Progenitor cell of endocrine pancreas (in vitro differentiated cells): Measurements from ENCODE around the gene NEMP1. TPM values are rescaled to one million over a fixed set of nuclear protein-coding genes. Genes with fewer than 3 reads are reported as not detected.
A peak's percentile ranks its signal among the peaks of the same experiment; 100 is the strongest.
"Not testable (repeated sequence)": the region's sequence is repeated elsewhere in the genome, so short reads cannot be mapped to it uniquely, and the experiment has no call there.

Source experiments
- DNase-seq: peaks from one replicate; pipeline ENCODE4 v3.0.0; 2021; ENCODE audit warnings: low spot score; ENCODE audit not compliant: unreplicated experiment
- H3K27ac Mint-ChIP-seq: 2 replicates; pipeline ENCODE4 v1.8.0; 2021; ENCODE audit warnings: mild to moderate bottlenecking, moderate library complexity, mixed read lengths
- H3K27me3 Mint-ChIP-seq: 2 replicates; pipeline ENCODE4 v1.8.0; 2021; ENCODE audit warnings: mixed read lengths
- H3K36me3 Mint-ChIP-seq: 2 replicates; pipeline ENCODE4 v1.8.0; 2022; ENCODE audit warnings: mixed read lengths; ENCODE audit not compliant: insufficient read depth
- H3K4me1 Mint-ChIP-seq: 2 replicates; pipeline ENCODE4 v1.8.0; 2021; ENCODE audit warnings: low read depth, mixed read lengths
- H3K4me3 Mint-ChIP-seq: 2 replicates; pipeline ENCODE4 v1.8.0; 2021; ENCODE audit warnings: low read depth, mild to moderate bottlenecking, moderate library complexity, mixed read lengths
- H3K9me3 Mint-ChIP-seq: 2 replicates; pipeline ENCODE4 v1.8.0; 2021; ENCODE audit warnings: low read depth, mixed read lengths
- CTCF ChIP-seq: fragments of 200-600 bp; sonication (generic); IDR thresholded peaks from one replicate; pipeline ENCODE4 v1.5.0; 2021; ENCODE audit warnings: antibody characterized with exemption, mild to moderate bottlenecking; ENCODE audit not compliant: unreplicated experiment
- total RNA-seq: library from RNA; stranded (reverse); gene quantifications from 2 replicates; pipeline ENCODE4 v1.2.1, GENCODE V29; 2021

Gene NEMP1
- total RNA-seq, 1 donor from 2014 or later = 24.2 TPM

GRCh38 chr12:57124261-57124877, 45.8 kb upstream of the NEMP1 start:
- Mint-ChIP-seq H3K9me3 (no peaks in the 10 kb centered on the region), H3K27me3 (peaks cover 18% of the 10 kb centered on the region), H3K4me3 (no peak overlapping the region), H3K36me3 (no peaks in the 10 kb centered on the region), H3K27ac (no peak overlapping the region), H3K4me1 (peaks cover 8% of the 10 kb centered on the region)
- peak; percentile 94 for TF ChIP-seq CTCF
- peak; percentile 65 for DNase-seq

- no peak overlapping the region for H3K4me3 Mint-ChIP-seq
- no peak for DNase-seq
These were observed 45.2 kb upstream of the NEMP1 start for GRCh38 chr12:57123813-57124212.

GRCh38 chr12:57120718-57121117, 42.1 kb upstream of the NEMP1 start:
- DNase-seq, H3K4me1 Mint-ChIP-seq, H3K36me3 Mint-ChIP-seq, H3K9me3 Mint-ChIP-seq, H3K27ac Mint-ChIP-seq, H3K4me3 Mint-ChIP-seq: not testable (repeated sequence)
- peaks cover 42% of the 10 kb centered on the region for H3K27me3 Mint-ChIP-seq

More at GRCh38 chr12:57123813-57124212, 45.2 kb upstream of the NEMP1 start:
- Mint-ChIP-seq H3K36me3 (no peaks in the 10 kb centered on the region), H3K27ac (no peak overlapping the region), H3K9me3 (no peaks in the 10 kb centered on the region), H3K4me1 (peaks cover 8% of the 10 kb centered on the region), H3K27me3 (peaks cover 23% of the 10 kb centered on the region)
- no peak for TF ChIP-seq CTCF

GRCh38 chr12:57119294-57120085, 40.9 kb upstream of the NEMP1 start:
- Mint-ChIP-seq H3K27me3 (peaks cover 35% of the 10 kb centered on the region), H3K4me3 (no peak overlapping the region), H3K9me3 (no peaks in the 10 kb centered on the region), H3K27ac (no peak overlapping the region), H3K36me3 (no peaks in the 10 kb centered on the region), H3K4me1 (no peaks in the 10 kb centered on the region)
- DNase-seq = no peak
- TF ChIP-seq CTCF = no peak

GRCh38 chr12:57118711-57119271, 40.2 kb upstream of the NEMP1 start:
- no peak for TF ChIP-seq CTCF
- Mint-ChIP-seq H3K27me3 (peaks cover 29% of the 10 kb centered on the region), H3K4me1 (no peaks in the 10 kb centered on the region), H3K27ac (no peak overlapping the region), H3K36me3 (no peaks in the 10 kb centered on the region), H3K9me3 (no peaks in the 10 kb centered on the region), H3K4me3 (no peak overlapping the region)
- DNase-seq = no peak
